ENCODE data around the gene PLCL1.

DNA sequence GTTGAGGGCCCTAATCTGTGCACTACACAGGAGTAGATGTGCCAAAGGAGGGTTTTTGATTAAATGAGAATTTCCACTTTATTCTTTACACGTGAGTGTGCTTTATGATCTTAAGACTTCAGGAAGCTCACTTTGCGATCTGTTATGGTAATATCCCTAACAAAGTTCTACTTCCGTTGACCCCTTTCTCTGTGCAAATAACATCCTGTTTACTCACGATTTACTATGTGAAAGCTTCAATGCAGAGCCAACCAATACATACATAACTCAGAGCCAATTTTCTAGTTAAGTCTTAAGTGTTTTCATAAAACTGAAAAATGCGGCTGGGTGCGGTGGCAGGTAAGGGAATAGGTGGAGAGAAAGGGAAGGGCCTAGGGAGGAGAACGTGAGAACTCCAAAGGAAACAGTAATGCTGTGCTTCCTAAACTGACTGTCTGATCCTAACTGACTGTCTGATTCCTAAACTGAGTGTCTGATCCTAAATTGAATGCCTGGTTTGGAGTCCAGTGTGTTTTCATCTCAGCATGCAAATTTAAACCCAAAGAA lies 87.6 kb downstream of the PLCL1 start:
- TF ChIP-seq EZH2 (IDR thresholded peaks at IDR 0.05; ENCODE audit: borderline replicate concordance, low read length): no peak
- TF ChIP-seq, protein P1, sequence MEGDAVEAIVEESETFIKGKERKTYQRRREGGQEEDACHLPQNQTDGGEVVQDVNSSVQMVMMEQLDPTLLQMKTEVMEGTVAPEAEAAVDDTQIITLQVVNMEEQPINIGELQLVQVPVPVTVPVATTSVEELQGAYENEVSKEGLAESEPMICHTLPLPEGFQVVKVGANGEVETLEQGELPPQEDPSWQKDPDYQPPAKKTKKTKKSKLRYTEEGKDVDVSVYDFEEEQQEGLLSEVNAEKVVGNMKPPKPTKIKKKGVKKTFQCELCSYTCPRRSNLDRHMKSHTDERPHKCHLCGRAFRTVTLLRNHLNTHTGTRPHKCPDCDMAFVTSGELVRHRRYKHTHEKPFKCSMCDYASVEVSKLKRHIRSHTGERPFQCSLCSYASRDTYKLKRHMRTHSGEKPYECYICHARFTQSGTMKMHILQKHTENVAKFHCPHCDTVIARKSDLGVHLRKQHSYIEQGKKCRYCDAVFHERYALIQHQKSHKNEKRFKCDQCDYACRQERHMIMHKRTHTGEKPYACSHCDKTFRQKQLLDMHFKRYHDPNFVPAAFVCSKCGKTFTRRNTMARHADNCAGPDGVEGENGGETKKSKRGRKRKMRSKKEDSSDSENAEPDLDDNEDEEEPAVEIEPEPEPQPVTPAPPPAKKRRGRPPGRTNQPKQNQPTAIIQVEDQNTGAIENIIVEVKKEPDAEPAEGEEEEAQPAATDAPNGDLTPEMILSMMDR (conservative IDR thresholded peaks at IDR 0.05 in 1 of 2, IDR thresholded peaks at IDR 0.05 in 1 of 2; ENCODE audit: extremely low read depth in 1 of 2, insufficient read depth in 1 of 2, low read depth in 1 of 2, low read length in 2 of 2): no peak
